SH-SY5Y (cell line): Measurements from ENCODE around the gene ARHGAP18.

Experiments
- GATA2 ChIP-seq: IDR thresholded peaks from 2 replicates; pipeline ENCODE4 v1.6.1; 2011; ENCODE audit warnings: mild to moderate bottlenecking, low read depth, low read length
- GATA3 ChIP-seq: IDR thresholded peaks from 2 replicates; pipeline ENCODE4 v1.6.1; 2011; ENCODE audit warnings: low read depth, mild to moderate bottlenecking, low read length, moderate library complexity

GRCh38 chr6:129596522-129596921, 113.5 kb downstream of the ARHGAP18 start:
- no peak for TF ChIP-seq GATA2
- TF ChIP-seq GATA3, result no peak
